CD4-positive, alpha-beta T cell treated with Interleukin-15 for 4 hours (primary cell): Measurements from ENCODE around the gene CACNA1A.
"Not testable (repeated sequence)": the region's sequence is repeated elsewhere in the genome, so short reads cannot be mapped to it uniquely, and the experiment has no call there.

Source experiments
- DNase-seq: peaks from one replicate; pipeline ENCODE4 v3.0.0-alpha.2; 2020; ENCODE audit warnings: low spot score

CACNA1A gene

DNA sequence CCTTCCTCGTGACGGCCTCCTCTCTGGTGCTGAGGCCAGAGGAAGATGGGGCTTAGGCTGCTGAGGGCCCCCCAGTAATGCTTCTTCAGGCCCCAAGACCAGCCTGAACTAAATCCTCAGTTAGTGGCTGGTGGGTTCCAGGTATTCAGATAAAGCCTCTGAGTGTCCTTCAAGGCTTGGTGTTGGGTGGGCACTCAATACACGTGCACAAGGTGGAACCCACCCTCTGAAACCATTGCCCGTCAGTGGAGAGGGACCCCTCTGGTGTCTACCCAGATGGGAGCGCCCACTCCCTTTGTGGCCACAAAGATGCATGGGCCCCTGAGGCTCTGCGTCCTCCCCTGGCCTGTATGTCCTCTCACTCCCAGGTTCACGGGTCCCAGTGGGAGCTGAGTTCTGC lies 277.0 kb downstream of the CACNA1A start:
- DNase-seq: no peak

- DNase-seq: no peak
These were observed 277.7 kb downstream of the CACNA1A start for GRCh38 chr19:13228561-13228960.

- DNase-seq: no peak
These were observed 279.3 kb downstream of the CACNA1A start for GRCh38 chr19:13226983-13227382.

DNA sequence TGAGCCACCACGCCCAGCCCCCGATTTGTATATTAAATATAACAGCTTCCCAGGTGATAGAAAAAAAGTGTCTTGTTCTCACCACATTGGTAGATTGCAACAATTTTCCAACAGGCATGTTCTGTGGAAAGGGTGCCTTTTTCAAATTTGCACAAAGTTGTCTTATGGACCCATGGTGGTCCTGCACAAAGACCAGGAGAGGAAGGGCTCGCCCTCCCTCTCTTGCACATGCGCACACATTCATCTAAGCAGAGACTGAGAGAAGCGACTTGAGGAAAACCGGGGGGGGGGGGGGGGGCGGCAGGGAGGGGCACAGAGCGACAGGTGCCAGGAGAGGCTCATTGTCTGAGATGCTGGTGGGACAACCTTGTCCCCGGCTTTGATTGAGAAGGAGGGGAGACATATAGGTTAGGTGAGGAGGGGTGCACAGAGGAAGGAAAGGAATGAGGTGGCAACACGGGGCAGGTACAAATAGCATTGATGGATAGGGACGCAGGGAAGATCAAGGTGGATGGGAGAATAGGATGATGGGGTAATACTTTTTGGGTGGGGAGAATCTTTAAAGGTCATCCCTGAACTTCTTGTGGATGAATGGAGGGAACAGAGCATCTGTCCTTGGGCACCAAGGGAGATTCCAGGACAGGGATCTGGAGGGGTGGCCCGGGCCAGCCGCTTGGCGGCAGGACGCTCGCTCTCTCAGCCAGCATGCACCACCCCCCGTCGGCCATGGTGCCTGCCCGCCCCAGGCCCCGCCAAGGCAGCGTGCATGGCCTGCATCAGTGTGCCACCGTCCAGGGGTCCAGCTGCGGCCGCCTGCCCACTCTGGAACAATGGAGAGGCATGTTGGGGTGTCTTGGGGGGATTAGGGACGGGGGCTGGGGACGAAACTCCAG lies 280.1 kb downstream of the CACNA1A start:
- DNase-seq: no peak

DNA sequence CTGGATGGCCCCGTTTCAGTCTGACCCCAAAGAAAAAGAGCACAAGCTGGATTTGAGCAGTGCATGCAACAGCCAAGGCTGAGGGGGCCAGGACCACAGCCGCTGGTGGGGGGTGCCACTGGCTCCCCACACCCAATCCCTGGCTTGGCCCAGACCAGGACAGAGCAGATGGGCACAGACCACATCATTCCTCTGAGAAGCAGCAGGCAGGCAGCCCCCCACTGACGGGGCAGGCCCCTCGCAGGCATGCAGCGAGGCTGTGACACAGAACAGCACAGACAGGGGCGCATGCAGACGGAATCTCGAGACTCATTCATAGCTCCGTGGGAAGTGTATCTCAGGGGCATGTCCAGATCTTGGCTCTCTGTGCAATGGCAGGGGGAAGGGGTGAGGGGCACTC lies 281.2 kb downstream of the CACNA1A start:
- no peak for DNase-seq

GRCh38 chr19:13220847-13221246 lies 285.4 kb downstream of the CACNA1A start:
- DNase-seq: no peak

- DNase-seq: peak; percentile 53
These were observed 290.5 kb downstream of the CACNA1A start for GRCh38 chr19:13215572-13216380.

DNA sequence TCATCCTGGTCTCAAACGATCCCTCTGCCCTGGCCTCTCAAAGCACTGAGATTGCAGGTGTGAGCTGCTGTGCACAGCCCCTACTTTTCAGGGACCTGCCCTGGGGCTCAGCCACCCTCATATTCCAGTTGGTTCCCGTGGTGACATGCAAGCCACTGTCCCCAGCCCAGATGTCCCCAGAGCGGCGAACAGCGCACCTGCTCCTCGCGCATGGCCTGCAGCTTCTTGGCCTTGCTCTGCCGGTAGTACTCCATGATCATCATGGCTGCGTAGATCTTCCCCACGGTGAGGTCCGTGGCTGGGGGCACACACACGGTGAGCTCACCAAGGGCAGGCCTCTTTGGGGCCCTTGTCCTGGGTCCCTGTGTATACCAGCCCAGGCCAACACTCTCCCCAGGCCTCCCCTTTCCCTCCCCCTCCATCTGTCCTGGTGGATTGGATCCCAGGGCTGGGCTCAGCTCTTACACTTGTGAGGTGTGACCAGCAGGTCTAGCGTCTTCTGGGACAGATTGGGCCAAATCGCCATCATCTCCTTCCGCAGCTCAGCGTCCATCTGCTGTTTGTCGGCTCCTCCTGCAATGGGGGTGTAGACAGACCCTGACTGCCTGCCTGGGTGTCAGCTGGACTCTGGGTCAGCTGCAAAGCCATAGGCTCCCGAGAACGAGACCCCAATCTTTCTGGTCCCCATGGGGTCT lies 292.1 kb downstream of the CACNA1A start:
- no peak for DNase-seq

GRCh38 chr19:13212759-13213330 lies 293.4 kb downstream of the CACNA1A start:
- peak; percentile 77 for DNase-seq

GRCh38 chr19:13211426-13212308 lies 294.6 kb downstream of the CACNA1A start:
- DNase-seq: no peak

DNA sequence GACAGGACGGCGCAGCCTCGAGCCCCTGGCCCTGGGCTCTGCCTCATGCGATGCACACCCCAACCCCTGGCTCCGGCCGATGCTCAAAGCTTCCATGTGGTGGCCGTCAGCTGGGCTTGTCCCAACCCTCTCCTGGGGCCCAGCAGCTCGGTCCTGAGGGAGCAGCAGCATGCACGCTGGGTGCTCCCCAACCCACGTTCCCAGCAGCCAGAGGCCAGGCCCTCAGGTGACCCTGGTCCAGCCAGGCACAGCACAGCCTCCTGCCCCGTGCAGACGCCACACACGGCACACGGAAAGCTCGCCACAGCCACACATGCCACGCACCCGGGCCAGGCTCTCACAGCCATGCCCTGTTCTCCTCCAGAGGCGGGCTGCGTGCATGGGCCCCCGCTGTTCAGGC lies 295.3 kb downstream of the CACNA1A start:
- DNase-seq: no peak

DNA sequence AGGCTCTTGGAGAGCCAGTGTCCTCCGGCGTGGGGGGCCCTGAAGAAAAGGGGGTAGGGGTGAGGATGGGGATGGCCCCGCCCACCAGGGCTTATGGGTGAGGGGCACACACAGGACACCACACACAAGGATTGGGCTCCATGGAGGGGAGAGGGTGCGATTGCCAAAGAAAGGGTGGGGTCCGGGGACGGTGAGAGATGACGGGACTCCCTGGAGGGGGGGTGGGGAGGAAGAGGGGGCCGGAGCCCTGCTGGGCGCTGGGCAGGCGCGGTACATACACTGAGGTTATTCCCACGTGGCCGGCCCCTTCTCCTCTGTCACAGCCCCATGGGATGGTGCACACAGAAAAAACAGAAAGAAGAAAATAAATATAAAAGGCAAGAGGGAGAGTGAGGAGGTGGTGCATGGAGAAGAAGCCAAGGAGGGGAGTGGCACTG lies 295.9 kb downstream of the CACNA1A start:
- no peak for DNase-seq

GRCh38 chr19:13209484-13210338 lies 296.6 kb downstream of the CACNA1A start:
- no peak for DNase-seq

GRCh38 chr19:13208672-13209483 lies 297.4 kb downstream of the CACNA1A start:
- no peak for DNase-seq

DNA sequence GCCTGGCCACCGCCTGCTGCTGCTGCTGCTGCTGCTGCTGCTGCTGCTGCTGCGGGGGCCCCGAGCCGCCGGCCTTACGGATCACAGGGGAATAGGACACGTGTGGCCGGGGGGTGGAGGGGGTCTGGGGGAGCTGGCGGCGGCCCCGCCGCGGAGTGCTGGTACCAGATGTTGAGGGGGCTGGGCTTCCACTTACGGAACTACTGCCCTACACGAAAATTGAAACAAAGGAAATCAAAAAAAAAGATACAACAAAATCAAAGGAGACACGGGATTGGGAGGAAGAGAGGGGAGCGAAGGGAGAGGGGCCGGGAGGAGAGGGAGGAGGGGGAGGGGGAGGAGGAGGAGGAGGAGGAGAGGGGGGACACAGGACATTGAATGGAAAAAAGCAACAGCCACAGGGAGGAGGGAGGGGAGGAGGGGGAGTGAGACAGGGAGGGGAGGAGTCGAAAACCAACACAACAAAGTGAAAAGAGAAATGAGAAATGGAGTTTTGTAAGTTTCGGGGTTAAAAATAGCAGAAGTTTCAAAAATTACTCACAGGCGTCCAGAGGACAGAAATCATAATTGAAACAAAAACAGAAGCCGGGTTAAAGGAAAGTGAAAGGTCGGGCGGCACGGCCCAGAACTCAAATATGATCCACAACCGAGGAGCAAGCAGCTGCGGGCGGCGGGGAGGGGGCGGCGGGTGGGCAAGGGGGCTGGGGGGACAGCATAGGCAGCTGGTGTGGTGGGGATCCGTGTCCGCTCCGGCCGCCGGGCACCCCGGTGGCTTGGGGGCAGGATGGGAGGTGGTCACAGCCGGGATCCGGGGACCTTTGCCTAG lies 298.2 kb downstream of the CACNA1A start:
- peak; percentile 65 for DNase-seq

DNA sequence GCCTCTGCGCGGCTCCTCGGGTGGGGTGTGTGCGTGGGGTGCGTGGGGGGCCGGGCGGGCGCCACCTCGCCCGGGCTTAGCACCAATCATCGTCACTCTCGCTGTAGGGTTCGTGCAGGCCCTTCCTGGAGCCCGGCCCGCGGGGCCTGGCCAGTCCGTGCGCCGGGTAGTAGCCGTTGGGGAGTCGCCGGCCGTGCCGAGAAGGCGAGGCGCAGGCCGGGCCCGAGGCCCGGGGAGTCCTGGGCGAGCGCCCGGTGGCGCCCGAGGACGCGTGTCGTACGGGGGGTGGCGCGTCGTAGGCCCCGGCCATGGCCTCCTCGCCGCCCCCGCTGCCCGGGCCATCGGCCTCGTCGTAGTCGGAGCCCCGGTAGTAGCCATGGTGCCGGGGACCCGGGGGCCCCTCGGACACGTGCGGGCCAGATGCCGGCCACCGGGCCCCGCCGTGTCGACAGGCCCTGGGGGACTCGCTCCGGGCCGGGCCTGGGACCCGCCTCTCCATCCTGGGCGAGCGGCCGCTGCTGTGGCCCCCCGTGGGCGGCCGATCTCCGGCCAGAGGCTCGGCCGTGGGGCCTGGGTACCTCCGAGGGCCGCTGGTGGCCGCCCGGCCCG lies 298.9 kb downstream of the CACNA1A start:
- DNase-seq: no peak

- no peak for DNase-seq
These were observed 299.7 kb downstream of the CACNA1A start for GRCh38 chr19:13206587-13206986.

- not testable (repeated sequence) for DNase-seq
These were observed 304.2 kb downstream of the CACNA1A start for GRCh38 chr19:13202112-13202511.
